H1 (cell line): ENCODE measurements around the gene SKP1. TPM values are rescaled to one million over a fixed set of nuclear protein-coding genes. Genes with fewer than 3 reads are reported as not detected.

ENCODE experiments used
- CTCF ChIA-PET: fragments of 300-600 bp; sonication (Branson Sonifier 250); formaldehyde crosslinking; loops from one replicate; lab custom pipeline; 2021; ENCODE audit not compliant: partially characterized antibody; lab: Charles Lee
- POLR2A ChIA-PET: fragments of 300-600 bp; sonication (Branson Sonifier 250); formaldehyde crosslinking; loops from one replicate; lab custom pipeline; 2021; ENCODE audit warnings: inconsistent platforms; ENCODE audit not compliant: partially characterized antibody; lab: Charles Lee
- DNase-seq, 2 experiments: peaks; one replicate each; pipeline versions ENCODE4 v3.0.0 to v3.0.0-alpha.2; 2010 to 2022; ENCODE audit warnings: low spot score in 2 of 2, low read depth in 1 of 2, mixed read lengths in 1 of 2
- FAIRE-seq: peaks from 2 replicates; lab custom pipeline; 2011; peaks lifted over from hg19 to GRCh38; lab: Jason Lieb, UNC
- H2AFZ ChIP-seq: 2 replicates; pipeline ENCODE4 v1.8.1; 2012; ENCODE audit warnings: low read length, inconsistent platforms
- H2AK5ac ChIP-seq: 2 replicates; pipeline ENCODE4 v1.6.1; 2013; ENCODE audit warnings: low read depth, low read length
- H2BK120ac ChIP-seq: replicated peaks from 2 replicates; pipeline ENCODE3; 2013; ENCODE audit warnings: low read depth, low read length, inconsistent platforms
- H2BK12ac ChIP-seq: 2 replicates; pipeline ENCODE4 v1.6.1; 2013; ENCODE audit warnings: low read depth, low read length
- H2BK15ac ChIP-seq: 2 replicates; pipeline ENCODE4 v1.6.1; 2013; ENCODE audit warnings: low read length
- H2BK20ac ChIP-seq: 2 replicates; pipeline ENCODE4 v1.6.1; 2013; ENCODE audit warnings: low read length
- H2BK5ac ChIP-seq: 2 replicates; pipeline ENCODE4 v1.6.1; 2013; ENCODE audit warnings: low read depth, low read length
- H3K14ac ChIP-seq: 2 replicates; pipeline ENCODE4 v1.6.1; 2013; ENCODE audit warnings: inconsistent platforms; ENCODE audit not compliant: insufficient read length
- H3K18ac ChIP-seq: 2 replicates; pipeline ENCODE4 v1.6.1; 2013; ENCODE audit warnings: low read length; ENCODE audit errors: extremely low read depth
- H3K23ac ChIP-seq: 2 replicates; pipeline ENCODE4 v1.6.1; 2013; ENCODE audit warnings: inconsistent platforms; ENCODE audit not compliant: insufficient read length
- H3K23me2 ChIP-seq: 2 replicates; pipeline ENCODE4 v1.6.1; 2013; ENCODE audit warnings: low read depth, low read length
- H3K27ac ChIP-seq: 2 replicates; pipeline ENCODE4 v1.6.1; 2011; ENCODE audit warnings: low read depth, low read length, inconsistent platforms
- H3K27me3 ChIP-seq, 4 experiments: replicated peaks in 1 of 4; 1 replicate in 1 of 4; 2 replicates in 3 of 4; pipeline versions ENCODE4 v1.6.1 to v1.8.1; 2011 to 2013; ENCODE audit warnings: low read length in 3 of 4, mild to moderate bottlenecking in 3 of 4, inconsistent platforms in 2 of 4, mixed read lengths in 2 of 4, moderate library complexity in 1 of 4; ENCODE audit not compliant: control insufficient read depth in 3 of 4, insufficient read depth in 3 of 4; ENCODE audit errors: extremely low read depth in 1 of 4
- H3K36me3 ChIP-seq, 4 experiments: 2 replicates each; pipeline versions ENCODE4 v1.6.1 to v1.8.1; 2011 to 2013; ENCODE audit warnings: mild to moderate bottlenecking in 4 of 4, low read length in 3 of 4, moderate library complexity in 2 of 4, control low read depth in 1 of 4, inconsistent platforms in 1 of 4; ENCODE audit not compliant: insufficient read depth in 4 of 4, control insufficient read depth in 2 of 4
- H3K4ac ChIP-seq: replicated peaks from 2 replicates; pipeline ENCODE3; 2013; ENCODE audit warnings: low read length, low read depth, mixed read lengths, inconsistent platforms; ENCODE audit not compliant: insufficient read length
- H3K4me1 ChIP-seq, 4 experiments: replicated peaks in 1 of 4; 1 replicate in 1 of 4; 2 replicates in 3 of 4; pipeline versions ENCODE4 v1.6.1 to v1.8.1; 2011 to 2013; ENCODE audit warnings: low read length in 3 of 4, inconsistent platforms in 2 of 4, mixed read lengths in 1 of 4; ENCODE audit not compliant: insufficient read depth in 4 of 4, control insufficient read depth in 3 of 4
- H3K4me2 ChIP-seq, 2 experiments: 2 replicates each; pipeline versions ENCODE4 v1.6.1 to v1.8.1; 2011 to 2013; ENCODE audit warnings: low read depth in 2 of 2, low read length in 2 of 2, control low read depth in 1 of 2, inconsistent platforms in 1 of 2, mild to moderate bottlenecking in 1 of 2; ENCODE audit not compliant: insufficient read depth in 1 of 2
- H3K4me3 ChIP-seq, 4 experiments: fragments of 200-600, 300-600 bp in 1 of 4; sonication (generic), shearing (Covaris generic), sonication (Bioruptor Twin) in 1 of 4; 2 replicates each; pipeline versions ENCODE4 v1.5.1 to v1.8.1; 2011 to 2016; ENCODE audit warnings: low read length in 4 of 4, low read depth in 3 of 4, control low read depth in 2 of 4, inconsistent platforms in 2 of 4, mild to moderate bottlenecking in 2 of 4, mixed read lengths in 1 of 4, moderate library complexity in 1 of 4; ENCODE audit not compliant: insufficient read depth in 2 of 4; ENCODE audit errors: extremely low read depth in 1 of 4
- H3K56ac ChIP-seq: replicated peaks from 2 replicates; pipeline ENCODE3; 2013; ENCODE audit warnings: low read depth, mild to moderate bottlenecking, mixed read lengths, low read length, inconsistent platforms; ENCODE audit not compliant: insufficient read length
- H3K79me1 ChIP-seq: 2 replicates; pipeline ENCODE4 v1.6.1; 2013; ENCODE audit warnings: low read depth, low read length, control low read depth
- H3K79me2 ChIP-seq, 2 experiments: 2 replicates each; pipeline versions ENCODE4 v1.6.1 to v1.8.1; 2012 to 2013; ENCODE audit warnings: low read length in 2 of 2, mild to moderate bottlenecking in 2 of 2, inconsistent platforms in 1 of 2; ENCODE audit not compliant: insufficient read depth in 2 of 2, control insufficient read depth in 1 of 2
- H3K9ac ChIP-seq, 4 experiments: replicated peaks in 1 of 4; 1 replicate in 1 of 4; 2 replicates in 3 of 4; pipeline versions ENCODE4 v1.6.1 to v1.8.1; 2011 to 2013; ENCODE audit warnings: low read depth in 3 of 4, low read length in 3 of 4, control low read depth in 2 of 4, mild to moderate bottlenecking in 2 of 4, moderate library complexity in 2 of 4, inconsistent platforms in 1 of 4; ENCODE audit errors: extremely low read depth in 1 of 4
- H3K9me3 ChIP-seq, 2 experiments: 2 replicates each; pipeline versions ENCODE4 v1.6.1 to v1.8.1; 2012 to 2013; ENCODE audit warnings: mild to moderate bottlenecking in 2 of 2, moderate library complexity in 2 of 2, control low read depth in 1 of 2, inconsistent platforms in 1 of 2, low read depth in 1 of 2, low read length in 1 of 2, mixed read lengths in 1 of 2; ENCODE audit not compliant: insufficient read depth in 2 of 2
- H4K20me1 ChIP-seq, 2 experiments: replicated peaks in 1 of 2; 2 replicates each; pipeline versions ENCODE3 to v1.8.1; 2011 to 2013; ENCODE audit warnings: inconsistent platforms in 2 of 2, low read length in 2 of 2, mild to moderate bottlenecking in 1 of 2; ENCODE audit not compliant: insufficient read depth in 2 of 2, control insufficient read depth in 1 of 2
- H4K5ac ChIP-seq: 2 replicates; pipeline ENCODE4 v1.6.1; 2013; ENCODE audit warnings: low read length, low read depth, mixed read lengths, inconsistent platforms; ENCODE audit not compliant: insufficient read length
- H4K8ac ChIP-seq: 2 replicates; pipeline ENCODE4 v1.8.0; 2013; ENCODE audit warnings: mild to moderate bottlenecking, moderate library complexity, low read length, inconsistent platforms; ENCODE audit not compliant: insufficient read depth; ENCODE audit errors: extremely low read depth
- H4K91ac ChIP-seq: replicated peaks from 2 replicates; pipeline ENCODE3; 2013; ENCODE audit warnings: low read length, mixed read lengths, inconsistent platforms; ENCODE audit not compliant: insufficient read length
- ATF2 ChIP-seq: IDR thresholded peaks from 2 replicates; pipeline ENCODE4 v1.6.1; 2012; ENCODE audit warnings: low read length, inconsistent platforms
- BACH1 ChIP-seq: IDR thresholded peaks from 2 replicates; pipeline ENCODE4 v1.6.1; 2012; ENCODE audit warnings: low read length, improper control_type of control experiment
- CEBPB ChIP-seq: IDR thresholded peaks from 2 replicates; pipeline ENCODE4 v1.6.1; 2012; ENCODE audit warnings: low read depth, low read length
- EP300 ChIP-seq, 2 experiments: IDR thresholded peaks; 1 replicate in 1 of 2; 2 replicates in 1 of 2; pipeline ENCODE4 v1.6.1; 2011 to 2012; ENCODE audit warnings: low read depth in 2 of 2, low read length in 2 of 2, mild to moderate bottlenecking in 2 of 2, borderline replicate concordance in 1 of 2, inconsistent platforms in 1 of 2, moderate library complexity in 1 of 2
- HDAC6 ChIP-seq: IDR thresholded peaks from one replicate; pipeline ENCODE4 v1.7.1; 2012; ENCODE audit warnings: low read depth, mild to moderate bottlenecking, inconsistent platforms, low read length, moderate library complexity
- RNF2 ChIP-seq: fragments of 200-900, 300-1000 bp; sonication (generic); IDR thresholded peaks from 2 replicates; pipeline ENCODE4 v1.7.1; 2016; ENCODE audit warnings: borderline replicate concordance, low read depth, mild to moderate bottlenecking, antibody characterized with exemption, low read length; ENCODE audit not compliant: poor library complexity, severe bottlenecking; ENCODE audit errors: missing control alignments
- SIRT6 ChIP-seq: IDR thresholded peaks from one replicate; pipeline ENCODE4 v1.7.1; 2012; ENCODE audit warnings: low read length, inconsistent platforms
- SRF ChIP-seq: IDR thresholded peaks from 2 replicates; pipeline ENCODE4 v1.6.1; 2011; ENCODE audit warnings: mild to moderate bottlenecking, low read depth, low read length, moderate library complexity
- WGBS, 2 experiments: shearing (Covaris generic) in 1 of 2; methylation state at CpG; one replicate each; pipeline versions ENCODE4 v1.1.6 to v1.1.7; 2013 to 2015; ENCODE audit warnings: low lambda C conversion rate in 2 of 2, mixed read lengths in 2 of 2, inconsistent platforms in 1 of 2, low coverage in 1 of 2, missing lambda C conversion rate in 1 of 2; ENCODE audit not compliant: insufficient replicate concordance in 2 of 2, insufficient coverage in 1 of 2, insufficient read length in 1 of 2; ENCODE audit errors: extremely low coverage in 1 of 2, missing lambda C conversion rate in 1 of 2; 5-methylcytosine and 5-hydroxymethylcytosine counted together
- polyA plus RNA-seq, 7 experiments: library from polyadenylated mRNA; depleted of rRNA in 3 of 7; stranded (reverse) in 5 of 7; unstranded in 2 of 7; fragments of >200 nt in 5 of 7; fragments of 200-250 nt in 2 of 7; gene quantifications; 1 replicate in 5 of 7; 2 replicates in 1 of 7; 4 replicates in 1 of 7; pipeline versions ENCODE4 v1.2.1 to v1.2.3, GENCODE V29; 2011 to 2013; ENCODE audit warnings: missing spikeins in 2 of 7, mixed read lengths in 2 of 7
- total RNA-seq: library from RNA; stranded (reverse); fragmentation: NEBNext Ultra II Directional; extraction: Animal tissue kit (Norgen Biotek cat#: 25700); gene quantifications from 2 replicates; pipeline ENCODE4 v1.2.1, GENCODE V29; 2021

Gene SKP1
- total and polyA plus RNA-seq, 2 of the 8 experiments (the other 6 are each of a cell fraction or from before 2014, with no cell fraction given): 163 to 332 TPM

- H4K91ac ChIP-seq: no peak overlapping the region
- no peak overlapping the region for H2BK120ac ChIP-seq
- ChIA-PET POLR2A (interaction anchor here (0.8 to 5.0 kb wide), 3 partner anchors 10 to 64 kb away, joined by 3 to 17 read pairs (median 5); partner anchors contain the start of gene SKP1), CTCF (interaction anchor here (1.0 to 7.1 kb wide), 9 partner anchors 13 to 107 kb away, joined by 3 to 84 read pairs (median 9); partner anchors contain the start of gene VDAC1)
- peaks cover 20 to 39% (median 34%) of the 10 kb centered on the region in 4 experiments for H3K27me3 ChIP-seq
- no peak overlapping the region for H2BK12ac ChIP-seq
- no peaks in the 10 kb centered on the region for H3K9me3 ChIP-seq
- peaks cover 0 to 15% (median 9%) of the 10 kb centered on the region in 4 experiments; a peak in 6 of 7 replicates for H3K4me1 ChIP-seq
- no peak overlapping the region for H2AFZ ChIP-seq
- H3K23ac ChIP-seq: no peak overlapping the region
- H2BK20ac ChIP-seq: no peak overlapping the region
- no peak overlapping the region for H3K56ac ChIP-seq
- no peaks in the 10 kb centered on the region for H3K79me2 ChIP-seq
- WGBS, 2 experiments: 67% methylated on average over 12 of the region's 18 CpGs; no CpG with 5 or more reads in 1 of the 2 experiments
- no peak overlapping the region for H2BK5ac ChIP-seq
- no peak overlapping the region for H3K9ac ChIP-seq
- no peak overlapping the region for H3K27ac ChIP-seq
- H4K20me1 ChIP-seq: peaks cover 1 to 8% of the 10 kb centered on the region in 2 experiments
- 0 out of 8 replicates have a peak, but pooled peaks cover 0 to 2% (median 0%) of the 10 kb centered on the region in 4 experiments for H3K36me3 ChIP-seq
- FAIRE-seq: no peak
- H2BK15ac ChIP-seq: no peak overlapping the region
- H3K4ac ChIP-seq: no peak overlapping the region
- H3K23me2 ChIP-seq: peaks cover 10% of the 10 kb centered on the region; the same call in 1 of the 2 replicates
- DNase-seq: no peak
- no peak overlapping the region for H4K8ac ChIP-seq
- no peak overlapping the region for H3K14ac ChIP-seq
- peak overlapping the region in 1 of 4 experiments; percentile 89; a peak in 1 of 8 replicates for H3K4me3 ChIP-seq
- no peaks in the 10 kb centered on the region for H3K79me1 ChIP-seq
- H4K5ac ChIP-seq: no peak overlapping the region
- no peak overlapping the region for H3K18ac ChIP-seq
- H2AK5ac ChIP-seq: no peak overlapping the region
- peak overlapping the region; percentile 88 to 100; a peak in 3 of 4 replicates for H3K4me2 ChIP-seq
- TF ChIP-seq RNF2: no peak
- no peak for TF ChIP-seq SIRT6
- no peak for TF ChIP-seq HDAC6
- TF ChIP-seq SRF: no peak
- TF ChIP-seq EP300 (IDR thresholded peaks at IDR 0.05; ENCODE audit: borderline replicate concordance in 1 of 2, low read depth in 2 of 2, low read length in 2 of 2): no peak
- TF ChIP-seq BACH1: no peak
- no peak for TF ChIP-seq CEBPB
- no peak for TF ChIP-seq ATF2
Measured at GRCh38 chr5:134112726-134113362, 63.9 kb downstream of the SKP1 start.
